GM12878 (cell line): Measurements from ENCODE around the gene P3R3URF. TPM values are rescaled to one million over a fixed set of nuclear protein-coding genes. Genes with fewer than 3 reads are reported as not detected.

Experiments
- ATAC-seq: fragments of 200-7000 bp; cut with Tn5 transposase; 3 replicates; pipeline ENCODE4 v1.9.1; 2020; ENCODE audit warnings: mild to moderate bottlenecking, moderate library complexity
- BruUV-seq: library from RNA; stranded (reverse); fragments of 400-500 nt; replicated peaks from 2 replicates; lab custom pipeline; 2021; lab: Mats Ljungman, UMichigan
- CTCF ChIA-PET: fragments of 300-600 bp; sonication (Branson Sonifier 250); formaldehyde crosslinking; extraction: SDS; loops from one replicate; lab custom pipeline; 2021; ENCODE audit warnings: inconsistent platforms; lab: Yijun Ruan, JAX
- POLR2A ChIA-PET: fragments of 350-600 bp; formaldehyde crosslinking; extraction: SDS; loops from one replicate; lab custom pipeline; 2021; ENCODE audit warnings: inconsistent platforms; lab: Charles Lee
- RAD21 ChIA-PET: fragments of 300-600 bp; sonication (Branson Sonifier 250); formaldehyde crosslinking; loops from one replicate; lab custom pipeline; 2023; ENCODE audit warnings: antibody characterized with exemption; ENCODE audit not compliant: unreplicated experiment; lab: Charles Lee
- SMC1A ChIA-PET: fragments of 300-600 bp; sonication (Branson Sonifier 250); formaldehyde crosslinking; loops from one replicate; lab custom pipeline; 2023; ENCODE audit not compliant: unreplicated experiment, uncharacterized antibody; lab: Charles Lee
- DNase-seq: peaks from one replicate; pipeline ENCODE4 v3.0.0-alpha.2; 2011; ENCODE audit warnings: low read depth, low spot score
- FAIRE-seq: peaks from 3 replicates; lab custom pipeline; 2011; peaks lifted over from hg19 to GRCh38; lab: Jason Lieb, UNC
- H2AFZ ChIP-seq: 2 replicates; pipeline ENCODE4 v1.6.0; 2011; ENCODE audit warnings: low read depth, low read length, control low read depth; ENCODE audit not compliant: control insufficient read depth
- H3K27ac ChIP-seq: 2 replicates; pipeline ENCODE4 v1.5.1; 2011; ENCODE audit warnings: control low read depth; ENCODE audit not compliant: control insufficient read depth, insufficient read depth
- H3K27me3 ChIP-seq, 2 experiments: replicated peaks in 1 of 2; 2 replicates each; pipeline versions ENCODE4 v1.6.0 to v1.6.1; 2011; ENCODE audit warnings: low read length in 1 of 2; ENCODE audit not compliant: control insufficient read depth in 2 of 2, insufficient read depth in 2 of 2
- H3K36me3 ChIP-seq, 2 experiments: 2 replicates each; pipeline ENCODE4 v1.5.1; 2011; ENCODE audit warnings: low read length in 1 of 2; ENCODE audit not compliant: control insufficient read depth in 2 of 2, insufficient read depth in 2 of 2
- H3K4me1 ChIP-seq: 2 replicates; pipeline ENCODE4 v1.6.1; 2011; ENCODE audit warnings: mild to moderate bottlenecking, low read length, moderate library complexity, mixed read lengths; ENCODE audit not compliant: control insufficient read depth, insufficient read depth
- H3K4me2 ChIP-seq: 2 replicates; pipeline ENCODE4 v1.6.0; 2011; ENCODE audit warnings: control low read depth; ENCODE audit not compliant: control insufficient read depth, insufficient read depth
- H3K4me3 ChIP-seq: fragments of 200-600 bp; sonication (generic); 2 replicates; pipeline ENCODE4 v1.5.1; 2016
- H3K79me2 ChIP-seq: 2 replicates; pipeline ENCODE4 v1.6.0; 2011; ENCODE audit warnings: low read length; ENCODE audit not compliant: control insufficient read depth, insufficient read depth
- H3K9ac ChIP-seq: 2 replicates; pipeline ENCODE4 v1.8.0; 2011; ENCODE audit warnings: low read length, control low read depth, mixed read lengths; ENCODE audit not compliant: control insufficient read depth, insufficient read depth
- H3K9me3 ChIP-seq: replicated peaks from 3 replicates; pipeline ENCODE4 v1.5.1; 2011; ENCODE audit warnings: mild to moderate bottlenecking, low read length; ENCODE audit not compliant: control insufficient read depth, insufficient read depth
- H4K20me1 ChIP-seq: 2 replicates; pipeline ENCODE4 v1.6.0; 2011; ENCODE audit not compliant: control insufficient read depth, insufficient read depth
- ATF3 ChIP-seq: IDR thresholded peaks from 2 replicates; pipeline ENCODE4 v1.6.1; 2011; ENCODE audit warnings: low read depth, mild to moderate bottlenecking, low read length, moderate library complexity, borderline replicate concordance; ENCODE audit errors: extremely low read depth
- CEBPZ ChIP-seq: fragments of 150-350 bp; IDR thresholded peaks from 2 replicates; pipeline ENCODE4 v1.6.1; 2016; ENCODE audit warnings: low read depth, low read length
- CUX1 ChIP-seq: IDR thresholded peaks from 2 replicates; pipeline ENCODE4 v1.6.1; 2012; ENCODE audit warnings: improper control_type of control experiment, low read depth, low read length; ENCODE audit not compliant: insufficient replicate concordance
- EZH2 ChIP-seq: IDR thresholded peaks from 2 replicates; pipeline ENCODE4 v1.6.1; 2012; ENCODE audit warnings: low read depth, mild to moderate bottlenecking, control low read depth, inconsistent platforms, low read length, borderline replicate concordance; ENCODE audit not compliant: control insufficient read depth
- HCFC1 ChIP-seq: fragments of 150-350 bp; IDR thresholded peaks from 2 replicates; pipeline ENCODE4 v1.6.1; 2014; ENCODE audit warnings: low read length
- KAT2A ChIP-seq: conservative IDR thresholded peaks from 2 replicates; pipeline ENCODE4 v1.6.1; 2011; ENCODE audit warnings: low read depth, low read length; ENCODE audit not compliant: control insufficient read depth
- KDM1A ChIP-seq: fragments of 200-600 bp; sonication (generic); IDR thresholded peaks from 2 replicates; pipeline ENCODE4 v1.6.1; 2016; ENCODE audit warnings: borderline replicate concordance
- PML ChIP-seq: IDR thresholded peaks from 2 replicates; pipeline ENCODE4 v1.6.1; 2012; ENCODE audit warnings: low read length, inconsistent platforms
- SMC3 ChIP-seq: IDR thresholded peaks from 2 replicates; pipeline ENCODE4 v1.6.1; 2011; ENCODE audit warnings: low read length, improper control_type of control experiment, borderline replicate concordance
- SREBF2 ChIP-seq: IDR thresholded peaks from 2 replicates; pipeline ENCODE4 v1.6.1; 2012; ENCODE audit warnings: mild to moderate bottlenecking, low read length
- ZNF24 ChIP-seq: fragments of 450-650 bp; IDR thresholded peaks from 2 replicates; pipeline ENCODE4 v1.6.1; 2017; ENCODE audit warnings: antibody characterized with exemption, mild to moderate bottlenecking
- WGBS: methylation state at CpG from one replicate; pipeline ENCODE4 v1.1.6; 2016; ENCODE audit warnings: low lambda C conversion rate; ENCODE audit not compliant: insufficient replicate concordance, insufficient coverage; ENCODE audit errors: missing lambda C conversion rate; 5-methylcytosine and 5-hydroxymethylcytosine counted together
- in situ Hi-C: fragments of 300-500 bp; cut with MboI; formaldehyde crosslinking; loops from 9 replicates; pipeline ENCODE4 v1.14.3; 2018; ENCODE audit warnings: mixed read lengths
- intact Hi-C: fragments of 100-400 bp; cut with micrococcal nuclease; formaldehyde crosslinking; loops from one replicate; pipeline ENCODE4 v1.14.2; 2022; ENCODE audit not compliant: unreplicated experiment
- polyA plus RNA-seq, 11 experiments: library from polyadenylated mRNA; depleted of rRNA in 4 of 11; unstranded in 6 of 11; stranded (reverse) in 5 of 11; fragments of >200 nt; fragmentation: Nextera tagmentation in 4 of 11; fragmentation: Illumina TruSeq in 1 of 11; extraction: Ambion mirVana in 4 of 11; extraction: Trizol in 1 of 11; gene quantifications; 1 replicate in 1 of 11; 2 replicates in 10 of 11; pipeline versions ENCODE4 v1.2.1 to v1.2.3, GENCODE V29; 2011 to 2016; ENCODE audit warnings: inconsistent platforms in 2 of 11, missing spikeins in 2 of 11, low read depth in 1 of 11
- total RNA-seq, 4 experiments: library from RNA; depleted of rRNA in 3 of 4; stranded (reverse); fragments of >200 nt in 3 of 4; fragmentation: Illumina TruSeq in 1 of 4; extraction: Trizol in 1 of 4; gene quantifications; 2 replicates each; pipeline versions ENCODE4 v1.2.1 to v1.2.3, GENCODE V29; 2013 to 2021

The P3R3URF gene
- total and polyA plus RNA-seq, 10 of the 15 experiments (the other 5 are each of a cell fraction or from before 2014, with no cell fraction given), result not detected

GRCh38 chr1:46190539-46190938 is 14.3 kb upstream of the P3R3URF start:
- Histone ChIP-seq H3K4me2 (no peak overlapping the region), H3K4me3 (no peak overlapping the region), H3K27me3 (no peaks in the 10 kb centered on the region), H3K9ac (no peak overlapping the region), H3K4me1 (no peaks in the 10 kb centered on the region), H2AFZ (no peak overlapping the region), H3K36me3 (peaks cover 5 to 7% of the 10 kb centered on the region in 2 experiments; a peak in 3 of 4 replicates), H3K79me2 (no peaks in the 10 kb centered on the region), H3K9me3 (no peaks in the 10 kb centered on the region), H4K20me1 (no peaks in the 10 kb centered on the region), H3K27ac (no peak overlapping the region)
- POLR2A ChIA-PET, result interaction anchor here (0.6 kb wide), 2 partner anchors 40 to 345 kb away, joined by 4 to 7 read pairs; no protein-coding TSS in a partner anchor
- 68% methylated on average over 3 of the region's 3 CpGs for WGBS
- ATAC-seq (no peak), DNase-seq (no peak), FAIRE-seq (no peak)
- intact Hi-C loops (no loop called here), in situ Hi-C loops (no loop called here)
- no TSS peak for BruUV-seq
- CTCF ChIA-PET, result no interaction called here
- SMC1A ChIA-PET, result no interaction called here
- RAD21 ChIA-PET, result no interaction called here
- TF ChIP-seq ZNF24 (no peak), HCFC1 (no peak), CUX1 (no peak), PML (no peak), CEBPZ (no peak), KAT2A (no peak), SREBF2 (no peak), KDM1A (no peak), EZH2 (no peak), ATF3 (no peak), SMC3 (no peak)
